HepG2 (cell line): Measurements from ENCODE around the gene CCDC70. TPM values are rescaled to one million over a fixed set of nuclear protein-coding genes. Genes with fewer than 3 reads are reported as not detected.

Experiments used
- ATF7 ChIP-seq, 2 experiments: fragments of 450-650 bp in 1 of 2; sonication (generic) in 1 of 2; formaldehyde crosslinking in 1 of 2; IDR thresholded peaks; 2 replicates each; pipeline versions ENCODE4 v1.4.0 to v1.6.1; 2016 to 2020; ENCODE audit warnings: antibody characterized with exemption in 1 of 2, mild to moderate bottlenecking in 1 of 2, missing genetic modification reagents in 1 of 2
- EP300 ChIP-seq, 3 experiments: sonication (generic) in 1 of 3; formaldehyde crosslinking in 1 of 3; IDR thresholded peaks; 2 replicates each; pipeline versions ENCODE4 v1.5.1 to v1.6.1; 2011 to 2020; ENCODE audit warnings: low read depth in 2 of 3, low read length in 2 of 3, borderline replicate concordance in 1 of 3, improper control_type of control experiment in 1 of 3, mild to moderate bottlenecking in 1 of 3, missing genetic modification reagents in 1 of 3, moderate library complexity in 1 of 3
- MAFF ChIP-seq: IDR thresholded peaks from 2 replicates; pipeline ENCODE4 v1.6.1; 2011; ENCODE audit warnings: low read depth, low read length, improper control_type of control experiment
- NFE2L2 ChIP-seq: fragments of 150-350 bp; IDR thresholded peaks from 2 replicates; pipeline ENCODE4 v1.6.1; 2014; ENCODE audit warnings: low read length
- SSRP1 ChIP-seq: IDR thresholded peaks from 2 replicates; pipeline ENCODE4 v1.6.1; 2016; ENCODE audit warnings: control low read depth
- TEAD3 ChIP-seq: optimal IDR thresholded peaks from 2 replicates; pipeline ENCODE3; 2016; ENCODE audit warnings: borderline replicate concordance
- THYN1 ChIP-seq: sonication (generic); formaldehyde crosslinking; IDR thresholded peaks from 2 replicates; pipeline ENCODE4 v1.8.1; 2023; ENCODE audit warnings: low read depth, mild to moderate bottlenecking, moderate library complexity, missing genetic modification reagents, borderline replicate concordance
- TRIM22 ChIP-seq: fragments of 450-650 bp; IDR thresholded peaks from 2 replicates; pipeline ENCODE4 v1.6.1; 2017
- ZNF609 ChIP-seq: sonication (generic); formaldehyde crosslinking; IDR thresholded peaks from 2 replicates; pipeline ENCODE4 v1.4.0; 2020; ENCODE audit warnings: mild to moderate bottlenecking, missing genetic modification reagents, borderline replicate concordance
- polyA plus RNA-seq, 8 experiments: library from polyadenylated mRNA; depleted of rRNA in 3 of 8; stranded (reverse) in 7 of 8; unstranded in 1 of 8; fragments of >200 nt; fragmentation: Illumina TruSeq in 4 of 8; extraction: Trizol in 4 of 8; gene quantifications; 2 replicates each; pipeline versions ENCODE4 v1.2.1 to v1.2.3, GENCODE V29; 2011 to 2016; ENCODE audit warnings: low read depth in 4 of 8, missing spikeins in 1 of 8, mixed read lengths in 1 of 8; ENCODE audit not compliant: insufficient read depth in 1 of 8
- total RNA-seq, 5 experiments: library from RNA; depleted of rRNA; stranded (reverse); fragments of >200 nt; fragmentation: Illumina TruSeq; extraction: Trizol; gene quantifications; 2 replicates each; pipeline ENCODE4 v1.2.3, GENCODE V29; 2016; ENCODE audit warnings: low read depth in 1 of 5
- TF ChIP-seq, protein P1 (sequence below): sonication (generic); formaldehyde crosslinking; IDR thresholded peaks from one replicate; pipeline ENCODE4 v1.5.1; 2020; ENCODE audit warnings: mild to moderate bottlenecking, missing genetic modification reagents; ENCODE audit errors: not compliant biosample characterization
- TF ChIP-seq, protein P2 (sequence below): sonication (generic); IDR thresholded peaks from 2 replicates; pipeline ENCODE4 v1.6.1; 2016; ENCODE audit warnings: low read depth, borderline replicate concordance
- TF ChIP-seq, protein P3 (sequence below): sonication (generic); formaldehyde crosslinking; IDR thresholded peaks from 2 replicates; pipeline ENCODE4 v1.5.1; 2020; ENCODE audit warnings: mild to moderate bottlenecking, missing genetic modification reagents, moderate library complexity

CCDC70 gene
- total and polyA plus RNA-seq, 2 of the 13 experiments (the other 11 are each of a cell fraction or from before 2014, with no cell fraction given): 0.13 TPM; not detected in 1

- TF ChIP-seq ZNF609 (CRISPR knock-in tag): no peak
- TF ChIP-seq, protein P1, sequence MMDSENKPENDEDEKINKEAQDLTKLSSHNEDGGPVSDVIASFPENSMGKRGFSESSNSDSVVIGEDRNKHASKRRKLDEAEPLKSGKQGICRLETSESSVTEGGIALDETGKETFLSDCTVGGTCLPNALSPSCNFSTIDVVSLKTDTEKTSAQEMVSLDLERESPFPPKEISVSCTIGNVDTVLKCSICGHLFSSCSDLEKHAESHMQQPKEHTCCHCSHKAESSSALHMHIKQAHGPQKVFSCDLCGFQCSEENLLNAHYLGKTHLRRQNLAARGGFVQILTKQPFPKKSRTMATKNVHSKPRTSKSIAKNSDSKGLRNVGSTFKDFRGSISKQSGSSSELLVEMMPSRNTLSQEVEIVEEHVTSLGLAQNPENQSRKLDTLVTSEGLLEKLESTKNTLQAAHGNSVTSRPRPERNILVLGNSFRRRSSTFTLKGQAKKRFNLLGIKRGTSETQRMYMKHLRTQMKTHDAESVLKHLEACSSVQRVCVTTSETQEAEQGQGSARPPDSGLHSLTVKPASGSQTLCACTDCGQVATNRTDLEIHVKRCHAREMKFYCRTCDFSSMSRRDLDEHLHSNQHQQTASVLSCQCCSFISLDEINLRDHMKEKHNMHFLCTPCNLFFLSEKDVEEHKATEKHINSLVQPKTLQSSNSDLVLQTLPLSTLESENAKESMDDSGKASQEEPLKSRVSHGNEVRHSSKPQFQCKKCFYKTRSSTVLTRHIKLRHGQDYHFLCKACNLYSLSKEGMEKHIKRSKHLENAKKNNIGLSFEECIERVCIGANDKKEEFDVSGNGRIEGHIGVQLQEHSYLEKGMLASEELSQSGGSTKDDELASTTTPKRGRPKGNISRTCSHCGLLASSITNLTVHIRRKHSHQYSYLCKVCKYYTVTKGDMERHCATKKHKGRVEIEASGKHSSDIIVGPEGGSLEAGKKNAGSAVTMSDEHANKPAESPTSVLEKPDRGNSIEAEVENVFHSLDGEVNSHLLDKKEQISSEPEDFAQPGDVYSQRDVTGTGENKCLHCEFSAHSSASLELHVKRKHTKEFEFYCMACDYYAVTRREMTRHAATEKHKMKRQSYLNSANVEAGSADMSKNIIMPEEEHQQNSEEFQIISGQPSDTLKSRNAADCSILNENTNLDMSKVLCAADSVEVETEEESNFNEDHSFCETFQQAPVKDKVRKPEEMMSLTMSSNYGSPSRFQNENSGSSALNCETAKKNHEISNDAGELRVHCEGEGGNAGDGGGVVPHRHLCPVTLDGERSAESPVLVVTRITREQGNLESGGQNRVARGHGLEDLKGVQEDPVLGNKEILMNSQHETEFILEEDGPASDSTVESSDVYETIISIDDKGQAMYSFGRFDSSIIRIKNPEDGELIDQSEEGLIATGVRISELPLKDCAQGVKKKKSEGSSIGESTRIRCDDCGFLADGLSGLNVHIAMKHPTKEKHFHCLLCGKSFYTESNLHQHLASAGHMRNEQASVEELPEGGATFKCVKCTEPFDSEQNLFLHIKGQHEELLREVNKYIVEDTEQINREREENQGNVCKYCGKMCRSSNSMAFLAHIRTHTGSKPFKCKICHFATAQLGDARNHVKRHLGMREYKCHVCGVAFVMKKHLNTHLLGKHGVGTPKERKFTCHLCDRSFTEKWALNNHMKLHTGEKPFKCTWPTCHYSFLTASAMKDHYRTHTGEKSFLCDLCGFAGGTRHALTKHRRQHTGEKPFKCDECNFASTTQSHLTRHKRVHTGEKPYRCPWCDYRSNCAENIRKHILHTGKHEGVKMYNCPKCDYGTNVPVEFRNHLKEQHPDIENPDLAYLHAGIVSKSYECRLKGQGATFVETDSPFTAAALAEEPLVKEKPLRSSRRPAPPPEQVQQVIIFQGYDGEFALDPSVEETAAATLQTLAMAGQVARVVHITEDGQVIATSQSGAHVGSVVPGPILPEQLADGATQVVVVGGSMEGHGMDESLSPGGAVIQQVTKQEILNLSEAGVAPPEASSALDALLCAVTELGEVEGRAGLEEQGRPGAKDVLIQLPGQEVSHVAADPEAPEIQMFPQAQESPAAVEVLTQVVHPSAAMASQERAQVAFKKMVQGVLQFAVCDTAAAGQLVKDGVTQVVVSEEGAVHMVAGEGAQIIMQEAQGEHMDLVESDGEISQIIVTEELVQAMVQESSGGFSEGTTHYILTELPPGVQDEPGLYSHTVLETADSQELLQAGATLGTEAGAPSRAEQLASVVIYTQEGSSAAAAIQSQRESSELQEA (CRISPR knock-in tag): no peak
- TF ChIP-seq, protein P2, sequence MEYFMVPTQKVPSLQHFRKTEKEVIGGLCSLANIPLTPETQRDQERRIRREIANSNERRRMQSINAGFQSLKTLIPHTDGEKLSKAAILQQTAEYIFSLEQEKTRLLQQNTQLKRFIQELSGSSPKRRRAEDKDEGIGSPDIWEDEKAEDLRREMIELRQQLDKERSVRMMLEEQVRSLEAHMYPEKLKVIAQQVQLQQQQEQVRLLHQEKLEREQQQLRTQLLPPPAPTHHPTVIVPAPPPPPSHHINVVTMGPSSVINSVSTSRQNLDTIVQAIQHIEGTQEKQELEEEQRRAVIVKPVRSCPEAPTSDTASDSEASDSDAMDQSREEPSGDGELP: no peak
- no peak for TF ChIP-seq THYN1 (CRISPR knock-in tag)
- no peak for TF ChIP-seq TRIM22
- TF ChIP-seq TEAD3 (CRISPR knock-in tag): no peak
- TF ChIP-seq SSRP1 (CRISPR knock-in tag): no peak
- TF ChIP-seq NFE2L2: no peak
- TF ChIP-seq MAFF: no peak
- TF ChIP-seq ATF7 (IDR thresholded peaks at IDR 0.05): no peak
- no peak for TF ChIP-seq ATF7 (CRISPR knock-in tag; IDR thresholded peaks at IDR 0.05)
- TF ChIP-seq, protein P3, sequence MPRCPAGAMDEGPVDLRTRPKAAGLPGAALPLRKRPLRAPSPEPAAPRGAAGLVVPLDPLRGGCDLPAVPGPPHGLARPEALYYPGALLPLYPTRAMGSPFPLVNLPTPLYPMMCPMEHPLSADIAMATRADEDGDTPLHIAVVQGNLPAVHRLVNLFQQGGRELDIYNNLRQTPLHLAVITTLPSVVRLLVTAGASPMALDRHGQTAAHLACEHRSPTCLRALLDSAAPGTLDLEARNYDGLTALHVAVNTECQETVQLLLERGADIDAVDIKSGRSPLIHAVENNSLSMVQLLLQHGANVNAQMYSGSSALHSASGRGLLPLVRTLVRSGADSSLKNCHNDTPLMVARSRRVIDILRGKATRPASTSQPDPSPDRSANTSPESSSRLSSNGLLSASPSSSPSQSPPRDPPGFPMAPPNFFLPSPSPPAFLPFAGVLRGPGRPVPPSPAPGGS (CRISPR knock-in tag): no peak
- TF ChIP-seq EP300 (IDR thresholded peaks at IDR 0.05; ENCODE audit: low read depth in 2 of 2, low read length in 2 of 2): no peak
- TF ChIP-seq EP300 (CRISPR knock-in tag; IDR thresholded peaks at IDR 0.05; ENCODE audit: borderline replicate concordance): no peak
Observed at GRCh38 chr13:51869916-51870315, 8.1 kb downstream of the CCDC70 start (continued).
